Astrocyte of the cerebellum (primary cell): Measurements from ENCODE around the gene SANBR.

Experiments
- DNase-seq: peaks from one replicate; pipeline ENCODE4 v3.0.0-alpha.2; 2011; ENCODE audit warnings: low read depth
- H3K4me3 ChIP-seq: 2 replicates; pipeline ENCODE4 v1.5.1; 2011; ENCODE audit warnings: mild to moderate bottlenecking, low read depth, low read length, moderate library complexity
- CTCF ChIP-seq: IDR thresholded peaks from 2 replicates; pipeline ENCODE4 v1.5.1; 2012; ENCODE audit warnings: low read length, low read depth, moderate library complexity, mild to moderate bottlenecking; ENCODE audit errors: missing control alignments
- in situ Hi-C: cut with HindIII; loops from 2 replicates; pipeline ENCODE4 v1.10.0; 2017; ENCODE audit warnings: low sequenced_read_pairs

Gene SANBR

DNA sequence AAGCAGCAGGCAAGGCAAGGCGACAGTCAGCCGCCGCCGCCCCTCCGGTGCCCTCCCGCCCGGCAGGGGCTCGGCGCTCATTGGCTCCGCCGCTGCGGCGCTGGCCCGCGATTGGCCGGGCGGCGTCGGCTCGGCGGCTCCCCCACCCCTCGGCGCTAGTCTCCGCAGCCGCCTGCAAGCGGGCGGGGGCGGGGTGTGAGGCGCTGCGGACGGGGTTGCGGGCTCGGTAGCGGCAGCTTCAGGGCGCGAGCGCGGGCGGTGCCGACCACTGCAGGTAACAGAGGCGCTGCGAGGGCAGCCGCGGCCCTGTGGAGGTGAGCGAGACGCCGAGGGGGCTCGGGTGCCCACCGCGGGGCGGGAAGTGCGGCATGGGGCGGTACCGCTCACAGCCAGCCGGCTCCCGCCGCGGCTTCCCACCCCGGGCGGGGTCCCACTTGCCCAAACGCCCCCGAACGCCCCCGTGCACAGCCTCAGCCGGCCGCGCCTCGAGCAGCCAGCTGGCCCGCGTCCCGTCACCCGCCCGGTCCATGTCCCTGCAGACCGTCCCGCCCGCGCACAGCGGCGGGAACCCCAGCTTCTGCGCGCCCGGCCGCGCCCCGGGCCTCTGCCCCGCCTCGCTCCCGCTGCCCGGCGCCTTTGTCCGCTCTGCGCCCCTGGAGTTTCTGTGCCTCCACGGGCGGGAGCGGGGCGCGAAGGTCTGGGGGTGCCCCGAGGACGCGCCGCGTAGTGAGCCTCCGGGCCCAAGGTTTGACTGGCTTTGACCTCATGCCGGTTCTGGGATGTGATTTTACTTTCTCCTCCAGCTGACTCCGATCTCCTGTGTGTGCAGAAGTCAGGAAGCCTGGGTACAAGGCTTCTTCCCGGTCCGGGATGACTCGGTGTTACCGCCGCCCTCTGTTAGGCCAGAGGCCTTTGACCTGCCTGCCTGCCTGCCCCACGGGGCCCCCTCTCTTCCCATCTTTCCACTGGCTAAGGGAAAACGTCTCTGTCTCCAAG is at the start of gene SANBR:
Gene SANBR (plus strand): TSS at position 158 of the 996 bp plus-strand sequence. CDS start 4,480 bp downstream, outside the sequence.
- H3K4me3 ChIP-seq: peak within 1 kb of the TSS; percentile 71
- in situ Hi-C loops: no loop called here
- no peak for TF ChIP-seq CTCF
- DNase-seq: peak; percentile 26

- DNase-seq: no peak
- in situ Hi-C loops: loop anchor here (25.0 kb wide), 1 partner anchor 254 kb away; the partner anchor contains the start of gene PAPOLG
- H3K4me3 ChIP-seq: peak overlapping the region; percentile 86
- no peak for TF ChIP-seq CTCF
These were observed 49.7 kb upstream of the SANBR start for GRCh38 chr2:61015976-61016375.

GRCh38 chr2:61016392-61017002 is 49.2 kb upstream of the SANBR start:
- in situ Hi-C loops: loop anchor here (25.0 kb wide), 1 partner anchor 254 kb away; the partner anchor contains the start of gene PAPOLG
- no peak for DNase-seq
- peak overlapping the region; percentile 86 for H3K4me3 ChIP-seq
- TF ChIP-seq CTCF: no peak

DNA sequence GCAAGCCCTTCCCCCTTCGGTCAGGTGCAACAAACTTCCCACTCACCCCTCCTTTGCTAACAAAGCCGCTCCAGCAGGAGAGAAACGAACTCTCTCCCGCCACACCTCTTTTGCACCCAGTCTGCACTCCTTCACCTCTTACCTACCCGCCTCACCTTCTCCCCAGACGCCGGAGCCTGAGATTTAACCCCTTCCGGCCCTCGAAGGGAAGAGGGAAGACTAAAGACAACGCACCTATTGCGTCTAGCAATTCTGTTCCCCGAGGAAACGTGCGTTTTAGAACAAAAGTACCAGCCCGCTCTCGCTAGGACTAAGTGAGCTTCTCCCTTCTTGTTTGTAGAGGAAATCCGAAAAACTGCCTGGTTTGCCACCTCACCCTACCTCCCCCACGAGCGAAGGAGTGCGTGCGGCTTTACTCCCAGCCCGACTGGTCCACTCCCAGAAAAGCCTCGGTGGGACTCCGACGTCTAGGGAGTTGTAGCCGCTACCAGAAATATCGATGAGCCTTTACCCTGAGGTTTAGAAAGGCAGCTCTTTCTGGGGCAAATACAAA is 48.6 kb upstream of the SANBR start:
- peak; percentile 44 for DNase-seq
- TF ChIP-seq CTCF: no peak
- H3K4me3 ChIP-seq: peak overlapping the region; percentile 86
- in situ Hi-C loops: loop anchor here (25.0 kb wide), 1 partner anchor 255 kb away; the partner anchor contains the start of gene PAPOLG

DNA sequence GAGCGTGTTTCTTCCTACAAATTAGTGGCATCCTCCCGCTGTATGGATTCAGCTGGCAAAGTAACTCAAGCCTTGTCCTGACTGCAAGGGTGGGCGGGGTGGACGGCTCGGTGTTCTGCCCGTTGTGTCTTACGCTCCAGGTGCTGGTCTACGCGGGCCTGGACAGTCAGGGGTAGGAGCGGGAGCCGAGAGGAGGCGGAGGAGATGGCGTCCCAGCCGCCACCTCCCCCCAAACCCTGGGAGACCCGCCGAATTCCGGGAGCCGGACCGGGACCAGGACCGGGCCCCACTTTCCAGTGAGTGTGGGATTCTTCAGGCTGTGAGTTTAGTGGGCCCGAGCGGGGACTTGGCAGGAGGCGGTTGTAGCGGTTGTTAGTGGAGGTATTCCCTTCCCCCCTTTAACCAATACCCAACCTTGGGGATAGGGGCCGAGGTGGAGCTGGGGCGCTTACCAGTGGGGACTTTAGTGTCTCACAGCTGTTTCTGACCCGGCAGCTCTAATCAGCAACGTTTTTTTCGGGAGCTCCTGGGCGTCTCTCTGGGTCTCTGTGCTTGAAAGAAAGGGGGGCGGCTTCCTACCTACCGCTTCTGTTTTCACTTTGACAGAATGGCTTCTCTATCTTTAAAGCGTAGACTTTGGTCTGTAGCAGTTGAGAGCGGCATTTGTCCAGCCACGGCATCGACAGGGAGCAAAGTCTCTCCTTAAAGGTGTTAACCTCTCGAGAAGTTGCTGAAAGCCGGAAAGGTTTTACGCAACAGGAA is 47.9 kb upstream of the SANBR start, which contains the start of the genes PEX13 and PUS10:
Gene PEX13 (plus strand): TSS at position 165 of the 762 bp plus-strand sequence. CDS start 40 bp downstream, at position 205.
Gene PUS10 (minus strand): TSS at position 700 of the 762 bp plus-strand sequence. CDS start 6,365 bp downstream, outside the sequence.
- in situ Hi-C loops: loop anchor here (25.0 kb wide), 1 partner anchor 255 kb away; the partner anchor contains the start of gene PAPOLG
- peak within 1 kb of the TSS; percentile 86 for H3K4me3 ChIP-seq
- TF ChIP-seq CTCF: no peak
- no peak for DNase-seq
